CD4-positive, alpha-beta T cell treated with Interleukin-12 subunit alpha and Interleukin-12 subunit beta, for 1 hour (primary cell): ENCODE results near the gene SNRNP200.
"Not testable (repeated sequence)": the region's sequence is repeated elsewhere in the genome, so short reads cannot be mapped to it uniquely, and the experiment has no call there.

Experiments
- DNase-seq: peaks from one replicate; pipeline ENCODE4 v3.0.0-alpha.2; 2020

The SNRNP200 gene

DNA sequence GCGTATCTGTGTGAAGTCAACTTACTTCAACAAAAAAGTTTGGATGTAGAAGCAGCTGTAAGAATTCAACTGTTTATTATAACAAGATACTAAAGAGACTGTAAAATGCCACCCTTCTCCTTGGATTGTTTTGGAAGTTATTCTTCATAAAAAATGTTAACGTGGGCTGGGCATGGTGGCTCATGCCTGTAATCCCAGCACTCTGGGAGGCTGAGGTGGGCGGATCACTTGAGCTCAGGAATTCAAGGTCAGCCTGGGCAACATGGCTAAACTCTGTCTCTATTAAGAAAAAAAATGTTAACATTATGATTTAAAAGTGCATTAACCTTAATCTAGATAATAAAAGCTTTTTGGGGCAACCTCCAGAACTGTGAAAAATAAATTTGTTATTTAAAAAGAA lies 31.6 kb downstream of the SNRNP200 start:
- DNase-seq = no peak

DNA sequence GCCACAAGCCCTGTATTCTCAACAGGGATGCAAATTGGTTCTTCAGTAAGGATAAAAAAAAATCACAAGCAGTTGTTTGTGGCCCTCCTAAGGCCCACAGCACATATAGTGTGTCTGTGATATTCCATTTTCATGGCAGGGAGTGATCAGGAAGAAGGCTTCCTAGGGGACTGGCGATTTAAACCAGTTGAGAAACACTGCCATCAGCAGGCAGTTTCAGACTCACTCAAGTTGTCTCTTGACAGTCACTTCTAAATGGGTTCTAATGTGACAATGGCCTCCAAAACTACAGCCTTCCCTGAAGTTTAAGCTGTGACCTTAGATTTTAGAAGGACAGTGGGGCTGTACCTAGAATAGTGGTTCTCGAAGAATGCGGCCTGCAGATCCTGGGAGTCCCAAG lies 33.4 kb downstream of the SNRNP200 start:
- DNase-seq = no peak

DNA sequence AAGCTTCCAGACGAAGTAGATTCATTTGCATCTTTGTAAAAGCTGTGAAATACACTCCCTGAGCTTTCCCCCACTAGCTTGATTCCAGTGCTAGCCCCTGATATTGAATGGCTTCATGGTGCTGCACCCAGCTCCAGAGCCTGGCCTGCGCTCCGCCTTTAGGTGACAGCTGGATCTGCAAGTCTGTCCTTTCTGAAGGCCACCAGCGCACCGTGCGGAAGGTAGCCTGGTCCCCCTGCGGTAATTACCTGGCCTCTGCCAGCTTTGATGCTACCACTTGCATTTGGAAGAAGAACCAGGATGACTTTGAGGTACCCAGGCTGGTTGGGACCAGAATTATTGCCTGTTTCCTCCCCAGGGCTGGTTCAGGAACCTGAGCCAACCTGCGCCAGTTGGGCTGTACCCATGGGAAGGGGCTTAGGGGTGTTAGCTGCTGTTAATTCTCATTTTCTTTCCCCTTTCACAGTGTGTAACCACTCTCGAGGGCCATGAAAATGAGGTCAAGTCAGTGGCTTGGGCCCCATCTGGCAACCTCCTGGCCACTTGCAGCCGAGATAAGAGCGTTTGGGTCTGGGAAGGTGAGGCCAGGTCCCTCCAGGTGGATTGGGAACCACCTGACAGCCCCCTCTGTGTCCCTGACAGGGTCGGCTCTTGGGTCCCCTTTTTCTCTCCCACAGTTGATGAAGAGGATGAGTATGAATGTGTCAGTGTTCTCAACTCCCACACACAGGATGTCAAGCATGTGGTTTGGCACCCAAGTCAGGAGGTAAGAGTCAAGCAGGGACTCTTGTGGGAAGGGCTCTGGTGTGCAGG lies 38.0 kb downstream of the SNRNP200 start:
- DNase-seq = peak; percentile 41

DNA sequence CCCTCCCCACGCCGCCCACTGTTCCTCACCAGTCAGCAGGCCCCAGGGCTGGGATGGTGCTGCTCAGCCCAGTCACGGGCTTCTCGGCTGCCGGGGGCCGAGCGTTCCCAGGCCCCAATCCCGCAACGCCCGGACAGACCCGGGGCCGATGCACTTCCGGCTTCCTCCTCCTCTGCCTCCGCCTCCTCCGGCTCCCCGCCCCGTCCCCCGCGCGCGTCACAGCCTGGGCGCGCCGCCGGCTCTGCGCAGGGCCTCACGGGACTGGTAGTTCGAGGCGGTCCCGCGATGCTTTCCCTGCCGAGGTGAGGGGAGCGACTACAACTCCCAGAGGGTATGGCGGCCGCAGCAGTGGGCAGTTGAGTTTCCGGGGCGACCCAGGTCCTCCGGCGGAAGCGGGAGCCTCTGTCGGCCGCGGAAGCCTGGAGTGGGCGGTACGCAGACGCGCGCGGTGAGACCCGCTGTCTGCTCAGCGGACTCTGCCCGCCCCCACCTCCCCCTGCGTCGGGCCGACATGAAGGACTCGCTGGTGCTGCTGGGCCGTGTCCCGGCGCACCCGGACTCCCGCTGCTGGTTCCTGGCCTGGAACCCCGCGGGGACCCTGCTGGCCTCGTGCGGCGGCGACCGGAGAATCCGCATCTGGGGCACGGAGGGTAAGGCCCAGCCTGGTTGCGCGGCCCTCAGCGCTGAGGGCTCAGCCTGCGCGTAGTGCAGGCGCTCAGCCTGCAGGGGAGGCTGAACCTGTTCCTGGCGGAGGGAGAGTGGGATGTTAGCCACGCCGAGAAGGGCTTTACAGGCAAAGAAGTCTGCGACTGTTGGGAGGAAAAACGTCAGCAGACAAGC lies 39.3 kb downstream of the SNRNP200 start, which contains the start of the genes CIAO1 and TMEM127:
Gene CIAO1, plus strand, starts transcription at position 386 of the 840 bp plus-strand sequence. Its CDS starts 126 bp downstream, at position 512.
Gene TMEM127, minus strand, starts transcription at position 158 of the 840 bp plus-strand sequence. CDS start 616 bp downstream, outside the sequence.
- peak; percentile 98 for DNase-seq

DNA sequence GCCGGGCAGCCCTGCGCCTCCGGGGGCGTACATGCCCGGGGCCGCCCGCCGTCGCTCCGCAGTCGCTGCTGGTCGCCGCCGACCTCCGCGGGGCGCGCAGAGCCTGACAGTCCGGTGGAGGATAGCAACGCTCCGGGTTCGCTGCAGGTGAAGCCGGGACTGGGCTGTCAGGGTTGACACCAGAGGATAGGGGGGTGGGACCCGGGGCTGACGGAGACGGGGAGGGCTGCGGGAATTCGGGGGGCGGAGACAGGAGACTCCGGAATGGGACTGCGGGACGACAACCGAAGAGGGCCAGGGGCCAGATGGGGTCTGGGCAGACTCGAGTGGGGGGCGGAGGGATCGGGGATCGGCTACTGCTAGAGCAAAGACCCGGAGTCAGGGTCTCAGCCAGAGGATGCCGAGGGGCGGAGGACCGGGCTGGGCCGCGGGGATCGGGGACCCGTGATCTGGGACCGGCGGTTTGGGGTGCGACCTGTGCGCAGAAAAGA lies 40.0 kb downstream of the SNRNP200 start:
- DNase-seq = peak; percentile 40

DNA sequence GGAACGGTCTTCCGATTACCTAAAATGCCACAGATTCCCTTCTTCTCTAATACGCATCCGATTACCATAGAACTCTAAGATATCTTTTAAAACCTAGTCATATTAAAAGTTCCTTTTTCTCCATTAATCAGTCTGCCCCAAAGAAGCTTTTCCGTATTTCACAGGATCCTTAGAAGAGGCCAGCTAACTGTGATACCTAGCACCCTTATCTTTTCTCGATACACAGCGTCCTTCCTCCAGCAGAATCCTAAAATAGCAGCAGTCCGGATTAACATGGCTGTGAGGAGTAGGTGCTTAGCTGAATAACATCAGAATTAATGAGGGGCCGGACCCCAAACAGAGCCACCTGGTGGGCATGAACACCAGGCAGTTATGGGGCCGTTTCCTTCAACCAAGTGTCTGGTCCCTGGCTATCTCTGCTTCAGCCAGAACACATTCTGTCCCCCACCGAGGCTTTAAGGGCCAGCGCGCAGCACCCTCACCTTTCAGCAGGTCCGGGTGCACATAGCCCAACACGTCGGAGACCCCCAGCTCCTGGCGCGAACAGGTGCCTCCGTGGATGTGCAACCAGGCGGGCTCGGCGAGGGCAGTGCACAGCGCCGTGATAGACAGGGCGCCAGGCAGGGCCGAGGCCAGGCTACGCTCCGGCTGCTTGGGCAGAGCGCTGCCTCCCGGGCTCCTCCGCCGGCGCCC lies 40.5 kb downstream of the SNRNP200 start:
- DNase-seq = peak; percentile 33

DNA sequence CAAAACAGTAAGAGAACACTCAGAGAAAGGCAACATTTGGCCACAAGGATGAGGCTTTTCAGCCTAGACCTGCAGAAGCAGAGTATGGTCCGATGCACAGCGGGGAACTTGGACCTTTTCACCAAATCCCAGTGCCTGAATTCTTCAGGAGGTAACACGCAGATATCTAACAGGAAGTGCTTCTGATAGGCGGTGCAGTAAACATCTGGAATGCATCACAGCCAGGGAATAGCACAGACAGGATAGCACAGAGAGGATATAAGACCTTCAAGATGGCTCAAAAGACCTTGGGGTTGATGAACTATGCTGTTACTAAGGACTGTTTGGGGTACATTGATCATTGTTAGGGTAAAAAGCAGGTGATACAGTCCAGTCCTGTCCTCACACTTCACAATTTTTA lies 41.3 kb downstream of the SNRNP200 start:
- no peak for DNase-seq

DNA sequence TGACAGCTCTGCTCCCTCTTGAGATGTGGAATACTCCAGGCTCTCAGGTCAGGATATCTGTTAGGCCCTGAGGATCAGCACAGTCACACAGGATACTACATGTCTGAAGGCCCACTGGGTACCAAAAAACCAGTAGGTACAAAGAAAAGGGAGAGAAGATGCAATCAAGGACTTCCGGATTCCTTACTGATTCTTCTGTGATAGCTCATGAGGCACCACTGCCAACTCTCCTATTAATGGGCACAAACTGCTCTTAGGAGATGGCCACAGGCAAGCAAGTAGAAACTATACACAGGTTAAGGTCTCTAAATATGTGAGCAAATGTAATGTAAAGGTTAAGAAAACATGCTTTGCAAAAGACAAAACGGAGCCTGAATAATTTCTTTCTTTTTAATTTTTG lies 43.0 kb downstream of the SNRNP200 start:
- DNase-seq = no peak

DNA sequence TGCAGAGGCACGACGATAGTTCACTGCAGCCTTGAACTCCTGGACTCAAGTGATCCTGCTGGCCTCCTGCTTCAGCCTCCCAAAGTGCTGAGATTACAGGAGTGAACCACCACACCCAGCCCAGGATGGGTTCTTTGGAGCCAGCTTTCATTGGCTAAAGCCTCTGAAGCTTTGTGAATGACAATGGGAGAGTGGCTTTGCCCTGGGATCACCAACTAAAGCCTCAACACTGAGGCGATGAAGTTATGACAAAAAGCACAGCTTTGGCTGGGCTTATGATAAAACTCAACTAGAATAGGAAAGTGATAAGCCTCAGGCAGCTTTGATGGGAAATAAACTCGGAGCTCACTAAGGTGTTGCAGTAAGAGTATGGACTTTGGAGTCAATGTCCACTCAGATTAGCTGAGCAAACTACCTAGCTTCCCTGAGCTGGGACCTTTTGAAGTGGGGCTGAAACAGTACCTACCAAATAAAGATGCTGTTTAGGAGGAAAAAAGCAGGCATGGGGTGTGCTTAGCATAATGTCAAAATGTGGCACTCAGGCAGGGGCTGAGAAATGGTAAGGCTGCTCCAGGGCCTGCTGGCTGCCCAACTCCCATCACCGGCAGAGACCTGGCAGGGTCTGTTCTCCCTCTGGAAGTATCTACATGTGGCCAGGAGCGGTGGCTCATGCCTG lies 43.9 kb downstream of the SNRNP200 start:
- DNase-seq = no peak

DNA sequence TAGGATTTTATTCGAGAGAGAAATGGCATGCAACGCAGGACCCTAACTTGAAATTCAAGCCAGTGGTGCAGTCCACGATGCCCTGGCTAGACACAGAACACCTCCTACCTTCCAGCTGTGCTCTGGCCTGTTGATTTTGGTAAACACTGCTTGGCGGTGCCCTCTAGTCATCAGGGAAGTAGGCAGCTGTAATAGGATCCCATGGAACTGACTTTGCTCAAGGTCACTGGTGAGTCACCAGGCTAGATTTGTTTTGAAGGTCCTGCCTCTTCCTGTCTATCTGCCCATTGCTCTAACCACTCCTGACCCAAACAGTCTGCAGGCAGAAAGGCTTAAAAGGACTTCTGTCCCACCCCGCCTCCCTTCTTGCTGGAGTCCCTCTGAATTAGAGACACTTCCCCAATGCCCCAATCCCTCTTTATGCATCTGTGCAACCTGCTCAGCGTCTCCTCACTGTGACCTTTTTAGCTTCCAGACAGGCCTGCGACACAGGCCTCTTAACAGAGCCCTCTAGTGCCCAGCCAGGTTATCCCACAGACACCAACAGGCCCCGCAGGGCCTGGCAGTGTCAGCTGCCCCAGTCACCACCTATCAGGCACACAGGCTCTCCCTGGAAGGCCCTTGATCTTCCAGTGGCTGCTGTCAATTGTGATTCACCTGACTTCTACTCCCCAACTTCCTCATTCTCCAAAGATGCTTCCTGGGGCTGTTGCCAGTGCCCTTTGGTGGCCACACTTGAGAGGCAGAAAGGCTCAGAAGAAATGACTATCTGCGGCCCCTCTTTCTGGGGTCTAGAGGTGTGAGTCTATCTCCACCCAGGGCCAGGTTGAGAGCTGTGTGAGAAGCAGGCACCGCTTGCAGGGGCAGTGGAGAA lies 44.7 kb downstream of the SNRNP200 start:
- peak; percentile 27 for DNase-seq

DNA sequence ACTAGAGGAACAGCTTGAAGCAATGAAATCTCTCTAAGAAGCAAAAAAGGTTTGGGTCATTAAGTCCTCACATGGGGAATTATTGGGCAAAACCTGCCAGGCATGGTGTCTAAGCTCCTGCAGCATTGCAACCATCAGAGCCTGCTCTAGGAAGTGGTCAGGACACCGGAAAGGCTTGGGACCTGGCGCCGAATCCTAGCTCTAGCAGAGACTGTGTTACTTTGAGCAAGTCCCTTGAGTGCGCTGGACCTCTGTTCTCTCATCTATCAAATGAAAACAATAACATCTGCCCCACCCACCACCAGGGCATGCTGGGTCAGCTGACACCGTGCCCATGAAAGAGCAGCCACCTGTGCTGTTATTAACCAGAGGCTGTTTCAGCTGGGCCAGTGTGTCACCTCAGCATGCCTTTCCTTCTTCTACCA lies 45.8 kb downstream of the SNRNP200 start:
- DNase-seq = no peak

DNA sequence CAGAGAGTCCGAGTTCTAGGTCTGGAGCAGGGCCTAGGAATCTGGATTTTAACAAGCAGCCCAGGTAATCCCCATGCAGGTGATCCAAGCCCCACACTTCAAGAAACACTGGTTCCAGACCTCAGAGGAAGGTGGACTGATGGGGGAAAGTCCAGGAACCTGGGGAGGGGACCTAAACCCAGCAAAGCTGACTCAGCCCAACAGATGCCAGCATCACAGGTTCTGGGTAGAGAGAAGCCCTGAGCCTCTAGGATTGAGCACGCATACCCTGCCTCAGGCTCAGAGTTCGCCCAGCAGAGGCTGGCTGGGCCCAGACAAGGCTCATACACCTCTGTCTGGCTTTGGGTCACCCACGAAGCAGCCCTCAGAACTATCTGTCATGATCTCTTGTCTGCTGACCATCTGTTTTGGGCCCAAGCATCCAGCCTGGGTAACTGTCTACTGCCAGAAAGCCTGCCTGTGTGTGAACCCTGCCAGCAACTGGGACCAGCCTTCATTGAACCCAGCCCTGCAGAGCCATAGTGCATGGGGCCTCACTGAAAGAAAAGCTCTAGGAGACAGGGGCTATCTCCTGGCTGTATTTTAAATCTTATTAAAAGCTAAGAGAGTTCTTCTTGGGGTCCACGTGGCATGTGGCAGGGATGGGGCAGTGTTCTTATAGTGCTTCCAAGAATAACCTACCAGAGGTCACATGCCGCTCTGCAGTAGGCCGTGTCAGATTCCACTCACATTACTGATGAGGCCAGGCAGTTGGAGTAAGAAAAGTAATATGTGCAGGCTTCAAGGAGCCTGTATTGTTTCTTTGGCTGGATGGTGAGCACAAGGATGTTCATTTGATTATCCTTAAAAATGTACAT lies 47.0 kb downstream of the SNRNP200 start:
- no peak for DNase-seq

DNA sequence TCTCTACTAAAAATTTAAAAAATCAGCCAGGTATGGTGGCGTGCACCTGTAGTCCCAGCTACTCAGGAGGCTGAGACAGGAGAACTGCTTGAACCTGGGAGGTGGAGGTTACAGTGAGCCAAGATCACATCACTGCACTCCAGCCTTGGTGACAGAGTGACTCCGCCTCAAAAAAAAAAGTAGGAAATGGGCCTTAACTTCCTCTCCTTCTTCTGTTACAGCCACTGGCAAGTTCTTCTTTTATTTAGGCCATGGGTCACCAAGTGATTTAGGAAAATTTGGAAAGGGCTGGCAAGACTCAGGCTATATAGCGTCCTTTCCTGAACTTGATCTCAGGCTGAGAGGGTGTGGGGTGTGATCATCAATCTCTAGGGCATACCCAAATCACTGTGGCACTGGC lies 47.6 kb downstream of the SNRNP200 start:
- not testable (repeated sequence) for DNase-seq

DNA sequence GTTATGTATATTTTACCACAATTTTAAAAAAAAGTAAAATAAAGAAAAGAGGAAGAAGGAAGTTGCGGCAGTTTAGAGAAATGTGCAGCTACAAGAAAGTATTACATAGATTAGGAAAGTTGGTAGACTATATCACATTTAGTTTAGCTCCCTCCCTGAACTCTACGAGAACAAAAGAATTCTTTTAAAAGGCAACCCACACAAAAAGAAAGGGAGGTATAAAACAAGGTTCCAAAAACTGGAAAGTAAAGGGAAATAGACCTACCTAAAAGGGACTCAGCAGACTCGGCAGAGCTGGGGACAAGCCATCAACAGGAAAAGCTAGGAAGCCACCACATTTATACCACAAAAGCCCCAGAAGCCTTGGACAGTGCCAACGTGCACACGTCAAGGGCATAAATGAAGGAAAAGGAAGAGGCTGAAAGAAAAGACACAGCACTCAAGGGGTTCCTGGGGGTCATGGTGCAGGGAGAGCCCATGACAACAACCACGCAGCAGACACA lies 48.7 kb downstream of the SNRNP200 start:
- DNase-seq = no peak

DNA sequence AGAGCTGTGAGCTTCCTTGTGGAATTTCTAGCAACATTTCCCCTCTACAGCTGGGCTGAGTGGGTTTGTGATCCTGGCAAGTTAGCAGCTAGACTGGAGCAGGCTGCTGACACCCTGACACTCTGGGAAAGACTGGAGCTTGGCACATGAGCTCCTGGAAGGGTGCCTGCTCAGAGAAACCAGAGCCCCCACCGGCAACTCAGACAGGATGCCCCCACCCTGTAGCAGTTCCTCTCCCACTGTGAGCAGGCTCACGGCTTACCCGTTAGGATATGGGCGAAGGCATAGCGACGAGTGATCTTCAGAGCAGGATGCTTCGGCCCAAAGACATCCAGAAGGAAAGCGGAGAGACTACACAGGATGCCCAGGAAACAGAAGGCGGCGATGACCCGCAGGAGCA lies 50.8 kb downstream of the SNRNP200 start:
- no peak for DNase-seq

DNA sequence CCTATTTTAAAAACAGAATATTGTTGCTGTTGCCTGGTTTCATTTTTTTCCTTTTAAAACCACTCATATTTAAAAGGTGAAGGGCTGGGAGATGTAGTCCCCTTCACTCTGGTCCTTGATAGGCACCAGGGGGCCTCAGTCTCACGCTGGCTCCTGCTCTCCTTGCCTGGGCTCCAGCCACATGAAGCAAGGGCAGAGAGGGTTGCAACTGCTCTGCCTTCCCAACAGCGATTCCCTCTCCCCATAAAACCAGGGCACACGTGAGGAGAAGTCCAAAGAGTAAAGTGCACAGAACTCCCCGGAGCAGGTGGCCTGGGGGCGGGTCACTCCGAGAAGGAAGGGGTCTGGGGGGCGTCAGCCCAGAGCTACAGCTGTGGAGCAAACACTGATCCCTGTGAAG lies 52.3 kb downstream of the SNRNP200 start:
- no peak for DNase-seq

DNA sequence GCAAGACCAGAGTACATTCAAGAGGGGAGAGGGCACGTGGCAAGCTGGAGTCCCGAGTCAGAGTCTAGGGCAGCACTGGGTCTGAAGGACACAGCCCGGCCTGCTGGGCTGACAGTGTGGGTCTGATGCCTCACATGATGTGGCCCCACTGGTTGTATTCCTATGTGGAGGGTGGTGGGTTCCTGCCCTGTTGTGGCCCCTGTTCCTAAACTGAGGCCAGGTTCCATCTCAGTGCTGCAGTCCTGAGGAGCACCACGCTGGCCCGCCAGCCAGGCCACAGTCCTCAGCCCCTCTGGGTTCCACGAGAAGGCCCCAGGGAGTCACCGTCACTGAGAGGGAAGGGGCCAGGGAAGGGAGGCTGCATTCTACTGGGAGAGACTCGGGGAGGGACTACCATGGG lies 52.8 kb downstream of the SNRNP200 start:
- DNase-seq = no peak

DNA sequence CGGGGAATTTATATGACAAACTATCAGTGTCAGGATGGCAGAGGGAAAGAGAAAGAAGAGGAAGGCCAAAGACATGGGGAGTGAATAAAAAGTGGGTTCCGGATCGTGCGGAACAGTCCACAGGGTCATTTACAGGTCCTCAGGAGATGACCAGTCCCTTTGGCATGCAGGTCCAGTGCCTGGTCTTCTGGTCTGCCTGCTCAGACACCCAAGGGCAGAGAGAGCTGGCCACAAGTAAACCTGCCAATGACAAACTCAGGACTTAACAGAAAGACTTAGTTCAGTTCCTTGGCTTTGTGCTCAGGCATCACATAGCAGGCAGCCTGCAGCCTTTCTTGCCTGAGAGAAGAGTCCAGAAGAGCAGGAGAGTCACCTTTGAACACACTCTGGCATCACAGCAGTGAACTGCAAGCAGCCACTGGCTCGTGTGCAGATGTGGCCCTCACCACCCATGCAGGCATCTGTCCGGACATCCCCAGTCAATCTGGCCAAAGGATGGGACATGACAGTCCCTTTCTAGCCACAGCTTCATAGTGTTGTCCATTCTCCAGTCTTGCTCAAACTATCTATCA lies 53.5 kb downstream of the SNRNP200 start:
- no peak for DNase-seq

DNA sequence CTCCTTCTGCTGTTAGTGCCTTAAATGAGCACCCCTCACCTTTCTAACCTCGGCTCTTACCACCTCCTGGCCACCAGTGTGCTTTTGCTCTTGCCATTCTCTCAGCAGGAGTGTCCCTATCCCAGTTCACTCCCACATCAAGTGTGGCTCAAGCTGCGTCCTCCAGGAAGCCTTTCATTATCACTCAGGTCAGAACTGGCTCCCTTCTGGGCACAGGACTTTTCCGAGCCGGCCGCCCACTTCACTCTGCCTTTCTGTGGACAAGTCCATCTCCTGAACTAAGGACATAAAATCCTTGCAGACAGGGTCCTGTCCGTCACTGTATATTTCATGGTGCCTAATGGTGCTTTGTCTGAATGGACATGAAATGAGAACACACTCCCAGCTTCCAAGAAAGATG lies 55.2 kb downstream of the SNRNP200 start:
- DNase-seq = no peak

DNA sequence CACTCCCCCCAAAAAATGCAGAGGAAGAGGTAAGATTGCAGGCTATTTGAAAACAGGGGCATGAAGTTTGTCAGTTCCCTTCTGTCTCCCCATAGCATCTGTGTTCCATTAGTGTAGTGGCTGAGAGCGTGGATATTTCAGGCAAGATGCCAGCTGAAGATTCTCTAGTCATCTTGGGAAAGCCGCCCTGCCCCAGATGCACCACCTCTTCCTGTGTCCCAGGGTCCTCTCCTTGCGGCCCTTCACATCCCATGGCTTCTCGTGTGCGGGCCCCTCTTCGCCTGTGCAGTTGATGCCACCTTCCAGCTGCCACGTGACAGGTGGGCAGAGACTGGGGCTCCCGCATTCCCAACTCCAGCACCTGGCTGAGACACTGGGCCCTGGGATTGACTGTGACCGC lies 55.7 kb downstream of the SNRNP200 start:
- no peak for DNase-seq
